ENCODE results near the gene MRM2.

The MRM2 gene

DNA sequence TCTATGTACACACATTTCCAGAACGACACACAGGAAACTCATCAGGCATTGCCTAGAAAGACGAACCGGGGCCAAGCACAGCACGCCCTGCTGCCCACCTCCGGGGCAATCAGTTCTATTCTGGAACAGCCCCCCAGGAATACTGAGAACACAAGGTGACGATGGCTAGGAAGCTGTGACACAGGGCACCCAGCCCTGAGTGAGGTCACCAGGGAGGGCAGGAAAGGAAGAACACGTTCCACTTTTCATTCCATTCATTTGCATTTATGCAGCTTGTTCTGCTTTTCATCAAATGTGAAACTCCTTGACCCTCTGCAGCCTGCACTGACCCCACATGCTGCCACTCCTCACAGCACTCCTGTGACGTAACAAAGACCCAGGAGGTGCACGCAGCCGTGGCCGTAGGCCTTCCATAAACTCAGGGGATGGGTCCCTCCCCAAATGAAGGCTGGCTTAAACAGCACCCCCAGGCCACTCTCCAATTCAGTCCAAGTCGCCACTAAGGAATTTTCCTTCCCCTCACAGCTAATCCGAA is 38.2 kb downstream of the MRM2 start:
- DNase-seq (ENCODE audit: low spot score): no peak

DNA sequence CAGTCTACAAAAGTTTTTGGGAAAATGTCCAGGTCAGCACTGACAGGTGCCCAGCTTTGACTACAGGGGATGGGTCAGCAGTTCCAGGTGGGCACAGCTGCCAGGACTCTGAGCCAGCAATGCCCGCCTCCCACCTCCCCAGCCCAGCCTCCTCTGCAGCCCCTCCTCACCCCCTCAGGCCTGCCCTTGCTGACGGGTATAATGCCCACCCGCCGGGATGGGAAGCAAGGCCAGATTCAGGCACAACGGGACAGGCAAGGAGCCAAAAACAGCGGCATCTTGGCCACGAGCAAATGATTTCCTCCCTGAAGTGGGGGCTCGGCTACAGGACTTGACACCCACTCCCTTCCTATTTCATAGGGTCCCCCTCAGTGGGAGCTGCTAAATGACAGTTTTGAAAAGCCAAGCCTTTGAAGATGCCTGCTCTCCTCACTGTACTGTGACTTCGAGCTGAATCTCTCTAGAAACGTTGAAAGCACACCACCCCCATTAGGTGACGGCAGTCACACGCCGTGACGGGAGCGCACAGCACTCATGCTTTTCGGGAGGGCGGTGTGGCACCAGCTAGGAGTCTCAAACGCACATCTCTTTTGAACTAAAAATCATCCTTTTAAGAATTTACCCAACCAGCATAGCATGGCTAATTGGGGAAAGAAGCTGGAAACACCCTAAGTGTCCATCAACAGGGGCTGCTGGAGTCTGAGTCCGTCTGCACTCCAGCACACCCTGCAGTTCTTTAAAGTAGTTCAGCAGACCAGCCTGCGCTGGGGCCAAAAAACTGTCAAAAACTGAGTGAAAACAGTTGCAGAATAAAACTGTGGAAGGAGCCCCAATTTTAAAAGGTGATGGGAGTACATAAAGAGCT is 38.9 kb downstream of the MRM2 start:
- no peak for DNase-seq (ENCODE audit: low spot score)

DNA sequence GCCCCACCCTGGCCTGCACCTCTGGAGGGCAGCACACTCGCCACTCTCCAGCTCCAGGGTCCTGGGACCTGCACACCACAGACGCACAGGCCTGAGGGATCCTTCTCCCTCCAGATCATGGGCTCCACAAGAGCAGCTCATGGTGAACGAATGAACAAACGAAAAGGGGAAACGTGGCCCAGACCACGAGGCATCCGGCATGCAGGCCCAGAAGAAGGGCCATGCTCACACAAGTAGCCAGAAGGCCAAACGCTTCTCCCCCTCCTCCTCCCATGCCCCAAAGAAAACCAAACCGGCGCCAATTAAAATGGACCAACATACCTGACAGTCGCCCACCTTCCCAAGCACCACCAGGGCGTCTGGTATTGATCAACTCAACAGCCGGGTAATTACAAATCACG is 39.6 kb downstream of the MRM2 start:
- DNase-seq (ENCODE audit: low spot score): no peak

DNA sequence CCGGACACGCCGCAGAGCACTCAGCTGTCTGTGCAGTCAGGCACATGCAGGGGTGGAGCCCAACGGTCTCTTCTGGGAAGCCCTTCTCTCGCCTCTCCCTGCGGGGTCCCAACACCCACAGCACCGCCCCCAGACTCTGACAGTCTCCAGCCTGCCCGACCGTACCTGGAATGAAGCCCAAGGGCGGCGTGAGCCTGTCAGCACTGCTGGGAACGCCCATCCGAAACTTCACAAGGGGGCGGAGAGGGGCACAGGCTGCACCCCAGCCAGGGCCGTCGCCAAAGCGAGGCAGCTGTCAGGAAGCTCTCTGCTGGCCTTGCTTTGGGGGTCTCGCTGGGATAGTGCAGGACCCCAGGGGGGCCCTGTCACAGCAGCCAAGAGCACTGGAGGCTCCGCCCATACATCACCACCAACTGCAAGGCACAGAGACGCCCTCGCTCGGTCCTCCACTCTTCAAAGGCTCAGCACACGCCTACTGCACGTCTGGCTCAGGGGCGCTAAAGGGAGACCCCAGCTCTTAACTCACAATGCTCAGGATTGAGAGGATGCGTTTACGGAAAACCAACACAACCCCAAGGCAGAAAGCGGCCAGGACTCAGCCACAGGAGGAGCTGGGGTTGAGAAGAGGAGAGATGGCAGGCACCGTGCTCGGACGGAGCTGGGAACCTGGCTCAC is 40.2 kb downstream of the MRM2 start:
- no peak for DNase-seq (ENCODE audit: low spot score)

DNA sequence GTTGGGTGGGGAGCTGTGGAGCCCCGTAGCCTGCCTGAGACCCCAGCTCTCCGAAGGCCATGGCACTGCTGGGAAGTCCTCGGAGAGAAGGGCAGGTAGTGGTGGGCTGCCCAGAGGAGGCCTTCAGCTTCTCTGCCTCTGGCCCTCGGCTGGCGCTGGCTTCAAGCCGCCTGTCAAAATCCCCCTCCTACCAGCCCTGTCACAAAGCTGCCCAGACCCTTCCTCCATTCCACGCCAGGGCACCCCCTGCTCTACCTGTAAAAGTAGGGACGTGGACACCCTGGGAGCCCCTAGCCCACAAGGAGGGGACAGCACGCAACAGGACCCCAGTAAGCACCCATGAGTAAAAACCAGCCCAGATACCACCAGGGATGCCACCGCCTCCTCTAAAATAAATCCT is 40.9 kb downstream of the MRM2 start:
- no peak for DNase-seq (ENCODE audit: low spot score)

DNA sequence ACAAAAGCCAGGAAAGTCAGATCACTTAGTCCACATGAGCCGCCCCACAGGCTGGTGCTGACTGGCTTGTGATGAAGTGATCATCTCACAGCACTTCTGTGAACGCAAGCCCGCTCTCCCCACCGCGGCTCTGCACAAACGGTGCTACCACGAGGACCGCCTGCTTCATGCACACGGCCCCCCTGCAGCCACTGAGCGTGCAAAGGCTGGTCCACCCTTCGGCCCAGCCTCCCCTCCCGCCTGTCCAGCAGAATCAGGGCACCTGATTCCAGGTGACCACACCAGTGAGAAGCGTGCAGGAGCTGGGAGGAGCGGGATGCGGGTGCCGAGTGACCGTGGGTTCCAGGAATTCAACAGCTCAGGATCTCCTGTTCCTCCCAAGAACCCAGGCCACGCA is 41.4 kb downstream of the MRM2 start:
- DNase-seq (ENCODE audit: low spot score): no peak

DNA sequence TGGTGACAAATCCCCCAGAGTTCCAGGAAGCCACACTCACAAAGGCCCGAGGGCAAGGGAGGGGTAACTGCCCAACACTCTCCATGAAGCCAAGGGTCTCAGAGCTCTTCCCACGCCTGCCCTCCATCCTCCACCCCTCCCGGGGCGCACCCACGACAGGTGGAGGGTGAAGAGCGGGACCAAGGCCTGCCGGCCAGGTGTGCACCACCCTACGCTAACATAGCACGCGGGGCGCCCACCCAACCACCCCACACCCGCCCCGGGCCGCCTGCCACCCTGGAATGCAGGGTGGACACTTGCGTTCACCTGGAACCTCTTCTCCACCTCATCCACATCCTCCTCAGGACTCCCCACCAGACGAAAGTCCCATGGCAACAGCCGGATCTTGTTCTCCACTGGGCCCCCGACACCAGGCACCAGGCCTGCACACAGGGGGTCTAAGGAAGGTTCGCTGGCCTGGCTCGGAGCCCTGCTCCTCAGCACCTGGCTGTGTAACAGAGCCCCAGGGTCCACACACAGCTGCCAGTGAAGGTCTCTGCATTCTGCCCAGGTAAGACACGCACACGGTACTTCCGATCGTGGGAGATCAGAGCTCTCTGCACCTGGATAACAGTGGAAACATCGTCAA is 41.9 kb downstream of the MRM2 start:
- DNase-seq (ENCODE audit: low spot score): no peak

DNA sequence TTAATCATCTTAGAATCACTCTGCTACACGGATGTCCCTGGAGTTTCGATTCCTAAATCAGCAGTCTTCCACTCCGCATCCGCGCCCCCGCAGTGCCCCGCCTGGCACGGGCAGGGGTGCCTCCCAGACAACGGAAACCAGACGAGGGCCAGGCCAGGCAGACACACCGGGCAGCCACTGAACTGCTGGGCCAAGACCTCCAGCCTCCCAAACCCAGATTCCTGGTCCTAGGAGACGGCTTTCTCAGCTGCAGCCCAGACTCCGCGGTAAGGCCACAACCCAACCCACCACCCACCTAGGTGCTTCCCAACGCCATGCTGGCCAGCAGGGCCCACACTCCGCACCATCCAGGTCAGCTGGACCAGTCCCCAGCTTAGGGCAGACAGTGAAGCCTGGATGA is 42.5 kb downstream of the MRM2 start:
- DNase-seq (ENCODE audit: low spot score): no peak

DNA sequence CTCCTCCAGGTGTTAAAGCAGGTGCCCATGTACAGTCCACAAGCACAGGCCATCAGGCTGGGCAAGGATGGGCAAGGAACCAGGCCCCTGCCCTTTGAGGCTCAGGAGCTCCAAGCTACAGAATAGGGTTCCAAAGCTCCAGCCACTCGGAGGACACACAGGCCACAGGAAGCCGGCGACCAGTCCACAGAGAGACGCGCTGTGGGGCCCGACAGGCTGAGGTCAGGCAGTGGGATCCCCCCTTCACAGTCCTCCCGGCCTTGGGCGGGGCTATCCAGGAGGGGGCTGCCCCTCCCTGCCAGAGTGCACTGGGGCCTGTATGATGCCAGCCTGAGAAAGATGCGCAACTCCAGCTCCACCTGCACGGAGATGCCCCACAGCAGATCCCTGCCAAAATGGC is 43.2 kb downstream of the MRM2 start:
- no peak for DNase-seq (ENCODE audit: low spot score)

DNA sequence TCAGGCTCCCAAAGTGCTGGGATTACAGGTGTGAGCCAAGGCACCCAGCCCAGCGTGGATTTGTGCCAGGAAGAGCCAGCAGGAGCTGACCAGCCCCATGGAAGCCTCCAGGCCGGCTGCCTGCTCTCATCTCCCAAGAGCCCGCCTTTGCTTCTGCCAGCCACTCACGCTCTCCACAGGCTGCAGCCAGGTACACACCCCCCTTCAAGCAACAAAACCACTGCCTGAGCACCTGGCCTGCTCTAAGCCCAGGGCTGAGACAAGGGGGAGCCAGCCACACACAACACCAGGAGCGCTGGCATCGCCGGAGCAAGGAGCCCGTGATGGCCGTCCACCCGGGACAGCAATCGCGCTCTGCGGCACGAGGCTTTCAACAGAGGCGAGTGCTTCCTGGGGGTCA is 43.8 kb downstream of the MRM2 start:
- DNase-seq (ENCODE audit: low spot score): no peak

DNA sequence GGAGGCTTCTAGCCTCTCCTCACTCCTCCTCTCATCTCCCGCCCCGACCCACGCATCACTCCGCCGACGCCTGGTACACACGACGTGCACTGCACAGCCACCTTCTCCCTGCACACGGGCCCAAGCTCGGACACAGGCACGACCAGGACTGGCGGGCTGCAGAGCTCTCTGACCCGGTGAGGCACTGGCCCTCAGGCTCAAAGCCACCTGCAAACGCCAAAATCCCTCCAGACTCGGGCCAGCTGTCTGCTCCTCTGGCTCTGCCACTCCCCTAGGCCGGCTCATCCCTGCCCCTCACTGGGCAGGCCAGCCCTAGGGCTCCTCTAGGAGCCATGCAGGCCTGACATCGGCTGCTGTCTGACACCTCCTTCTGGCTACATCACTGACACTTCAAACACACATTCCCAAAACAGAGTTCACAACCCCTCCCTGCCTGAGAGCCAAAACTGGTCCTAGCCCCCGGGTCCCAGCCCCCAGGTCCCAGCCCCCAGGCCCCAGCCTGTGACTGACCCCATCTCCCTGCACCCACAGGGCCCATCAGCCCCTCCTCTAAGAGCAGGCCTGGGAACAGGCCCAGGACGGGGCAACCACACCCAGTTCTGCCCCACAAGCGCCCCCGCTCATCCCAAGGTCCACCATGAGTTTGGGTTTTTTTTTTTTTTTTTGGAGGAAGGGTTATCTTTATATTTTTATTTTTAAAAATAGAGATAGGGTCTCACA is 44.4 kb downstream of the MRM2 start:
- no peak for DNase-seq (ENCODE audit: low spot score)

DNA sequence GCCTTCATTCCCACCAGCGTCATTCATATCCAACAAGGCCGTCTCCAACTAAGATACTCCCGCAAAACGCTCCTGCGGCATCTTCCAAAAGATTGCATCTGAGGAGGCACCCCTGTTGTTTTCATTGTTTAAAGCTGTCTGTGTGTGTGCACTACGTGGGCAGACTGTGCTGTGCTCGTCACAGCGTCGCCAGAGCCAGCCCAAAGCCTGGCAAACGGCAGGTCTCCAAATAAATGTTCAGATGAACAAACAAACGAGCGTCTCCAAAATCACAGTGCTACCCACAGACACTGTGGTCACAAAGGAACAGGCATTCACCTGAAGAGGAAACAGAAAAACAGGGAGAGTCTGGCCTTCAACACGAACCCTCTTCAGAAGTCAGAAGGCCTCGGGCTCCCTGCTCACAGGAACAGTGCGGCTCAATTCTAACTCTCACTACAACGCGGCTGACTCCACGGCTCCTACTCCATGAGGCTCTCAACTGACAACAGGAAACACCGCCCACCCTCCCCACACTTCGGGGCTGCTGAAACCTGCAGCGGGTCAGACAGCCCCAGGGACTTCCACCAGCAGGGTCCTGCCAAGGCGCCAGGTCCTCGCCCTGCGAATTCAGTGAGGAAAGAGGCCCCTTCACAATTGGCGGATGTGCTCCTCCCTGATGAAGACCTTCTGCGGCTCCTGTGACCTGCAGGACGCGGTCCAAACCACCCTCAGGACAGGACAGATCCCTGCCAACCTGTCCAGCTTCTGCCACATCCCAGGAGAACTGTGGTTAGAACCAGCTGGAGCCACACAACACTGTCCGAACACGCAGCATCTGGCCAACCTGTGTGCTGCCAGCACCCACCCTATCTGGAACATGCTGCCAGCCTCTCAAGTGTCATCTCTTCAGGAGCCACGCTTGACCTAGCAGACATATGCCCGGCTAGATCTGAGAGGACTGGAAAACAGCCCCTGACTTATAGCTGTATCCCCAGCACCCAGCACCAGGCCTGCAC is 45.3 kb downstream of the MRM2 start:
- DNase-seq (ENCODE audit: low spot score): no peak

DNA sequence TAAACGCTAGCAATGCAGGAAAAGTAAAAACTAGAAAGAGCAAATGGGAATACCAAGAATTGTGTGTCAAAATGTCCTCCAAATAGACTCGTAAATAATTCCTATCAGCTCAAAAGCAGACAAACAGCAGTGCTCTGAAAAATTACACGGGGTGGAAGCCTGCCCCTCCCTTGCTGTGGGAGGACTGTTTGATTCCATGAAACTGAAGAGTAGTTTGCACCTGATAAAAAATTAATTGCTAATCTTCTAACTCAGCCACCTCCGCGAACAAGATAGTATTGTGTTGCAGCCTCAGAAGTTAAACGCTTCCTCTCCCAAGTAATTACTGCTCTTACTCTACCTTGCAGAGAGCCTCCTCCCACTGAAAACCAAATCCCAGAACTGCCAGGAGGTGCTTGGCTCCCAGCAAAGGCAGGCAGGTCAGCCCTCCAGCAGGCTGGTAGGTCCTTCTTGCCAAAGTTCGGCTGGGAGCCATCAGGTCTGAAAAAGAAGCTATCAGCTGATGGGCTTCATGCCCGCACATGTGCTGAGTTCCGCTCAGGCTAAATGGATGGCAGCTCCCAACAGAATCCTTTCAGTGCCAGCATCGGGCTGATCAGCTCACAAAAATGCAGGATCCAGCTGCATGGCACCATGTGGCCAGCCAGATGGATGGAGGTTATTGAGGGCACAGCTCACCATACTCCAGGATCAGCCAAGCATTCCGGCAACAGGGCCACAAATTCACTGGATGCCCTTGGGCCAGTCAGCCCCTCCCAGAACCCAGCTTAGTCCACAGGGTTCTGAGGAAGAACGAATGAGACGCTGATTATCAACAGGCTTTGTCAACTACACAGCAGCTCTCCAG is 46.4 kb downstream of the MRM2 start:
- DNase-seq (ENCODE audit: low spot score): no peak

DNA sequence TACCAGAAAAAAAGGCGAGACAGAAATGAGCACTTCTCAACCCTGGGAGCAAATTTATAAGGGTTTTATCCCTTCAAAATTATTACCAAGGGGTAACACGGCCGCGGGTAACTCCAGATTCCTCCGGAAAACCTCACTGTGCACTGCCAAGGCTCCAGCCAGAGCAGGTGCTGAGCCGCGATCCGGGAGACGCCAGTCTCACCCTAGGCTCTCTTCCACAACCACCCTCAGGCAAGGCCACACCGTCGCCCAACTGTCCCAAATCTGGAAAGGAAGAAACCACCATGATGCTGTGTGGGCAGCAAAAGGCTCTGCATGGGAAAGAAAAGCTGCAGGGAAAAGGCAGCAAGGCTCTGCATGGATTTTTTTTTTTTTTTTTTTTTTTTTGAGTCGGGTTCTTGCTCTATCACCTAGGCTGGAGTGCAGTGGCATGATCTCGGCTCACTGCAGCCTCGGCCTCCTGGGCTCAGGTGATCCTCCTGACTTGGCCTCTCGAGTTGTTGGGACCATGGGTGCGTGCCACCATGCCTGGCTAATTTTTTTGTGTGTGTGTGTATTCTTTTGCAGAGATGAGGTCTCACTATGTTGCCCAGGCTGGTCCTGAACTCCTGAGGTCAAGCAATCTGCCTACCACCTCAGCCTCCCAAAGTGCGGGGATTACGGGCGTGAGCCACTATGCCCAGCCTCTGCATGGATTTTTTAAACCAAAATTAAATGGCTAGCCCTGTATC is 48.3 kb downstream of the MRM2 start:
- no peak for DNase-seq (ENCODE audit: low spot score)

DNA sequence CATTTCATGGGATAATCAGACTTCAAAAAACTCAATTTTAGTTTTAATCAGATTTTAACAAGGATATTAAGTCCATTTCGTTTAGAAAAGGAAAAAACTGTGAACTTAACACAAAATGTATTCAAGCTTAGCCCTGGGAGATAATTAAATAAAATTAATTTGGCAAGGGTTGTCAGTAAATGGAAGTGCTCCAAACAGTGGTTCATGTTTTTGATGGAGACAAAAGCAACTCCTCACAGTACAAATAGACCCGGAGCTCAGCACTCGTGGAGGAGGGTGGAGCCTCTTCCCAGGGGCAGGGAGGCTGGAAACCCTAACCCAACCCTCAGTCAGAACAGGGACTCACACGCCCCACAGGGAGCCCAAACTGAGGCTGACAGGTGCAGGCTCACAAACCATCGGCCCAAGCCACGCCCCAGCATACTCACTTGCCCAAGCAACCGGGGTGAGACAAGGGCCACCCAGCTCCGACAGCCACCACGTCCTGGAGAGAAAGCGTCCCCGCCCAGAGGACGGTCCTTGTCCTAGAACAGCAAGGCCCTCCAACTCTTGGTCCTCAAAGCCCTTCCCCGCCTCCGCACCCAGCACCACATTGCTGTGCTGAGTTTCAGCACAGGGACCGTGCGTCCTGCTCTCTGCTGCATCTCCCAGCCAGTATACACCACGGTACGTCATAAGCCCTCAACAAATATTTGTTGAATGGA is 49.0 kb downstream of the MRM2 start:
- no peak for DNase-seq (ENCODE audit: low spot score)

DNA sequence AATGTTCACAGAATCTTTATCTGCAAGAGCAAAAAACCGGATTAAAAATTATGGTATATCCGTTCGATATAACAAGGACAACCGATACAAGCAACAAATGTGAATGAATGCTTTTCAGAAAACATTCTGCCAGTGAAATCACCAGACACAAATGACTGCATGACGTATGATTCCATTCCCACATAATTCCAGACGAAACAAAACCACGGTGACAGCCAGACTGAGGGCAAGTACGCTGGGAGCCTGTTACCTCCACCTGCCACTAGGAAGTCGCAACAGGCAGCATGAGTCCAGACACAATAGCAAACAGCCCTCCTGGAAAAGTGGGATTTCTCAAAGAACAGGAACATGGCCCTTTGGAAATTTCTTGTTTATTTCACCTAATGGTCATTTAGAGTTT is 51.0 kb downstream of the MRM2 start:
- DNase-seq (ENCODE audit: low spot score): no peak

DNA sequence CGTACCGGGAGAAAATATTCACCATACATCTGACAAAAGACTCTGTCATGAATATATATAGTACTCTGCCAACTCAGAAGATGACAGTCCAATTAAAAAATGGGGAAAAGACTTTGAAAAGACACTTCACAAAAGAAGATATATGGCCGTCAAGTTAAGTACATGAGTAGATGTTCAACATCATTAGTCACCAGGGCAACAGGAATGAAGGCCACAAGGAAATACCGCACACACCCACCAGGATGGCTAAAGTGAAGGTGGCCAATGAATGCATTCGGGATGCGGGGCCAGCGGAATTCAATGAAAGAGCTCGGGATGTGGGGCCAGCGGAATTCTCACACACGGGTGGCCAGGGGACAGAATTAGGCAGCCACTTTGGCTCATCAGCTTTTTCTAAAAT is 51.5 kb downstream of the MRM2 start:
- no peak for DNase-seq (ENCODE audit: low spot score)

DNA sequence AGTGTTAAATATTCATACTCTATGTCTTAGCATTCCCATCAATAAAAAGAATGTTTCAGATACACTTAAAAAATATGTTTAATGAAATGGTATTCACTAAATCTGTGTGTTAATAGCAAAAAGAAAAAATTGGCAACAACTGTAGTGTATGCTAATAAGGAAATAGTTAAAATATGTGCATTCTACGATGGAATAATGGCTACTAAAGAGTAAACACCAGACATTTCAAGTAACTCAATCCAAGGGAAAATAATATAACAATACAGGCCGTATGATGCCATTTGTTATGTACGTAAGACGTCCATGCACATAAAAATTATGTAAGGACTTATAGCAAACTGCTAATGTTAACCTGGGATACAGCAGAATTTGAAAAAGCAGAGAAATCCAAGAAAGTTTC is 55.8 kb downstream of the MRM2 start:
- no peak for DNase-seq (ENCODE audit: low spot score)

DNA sequence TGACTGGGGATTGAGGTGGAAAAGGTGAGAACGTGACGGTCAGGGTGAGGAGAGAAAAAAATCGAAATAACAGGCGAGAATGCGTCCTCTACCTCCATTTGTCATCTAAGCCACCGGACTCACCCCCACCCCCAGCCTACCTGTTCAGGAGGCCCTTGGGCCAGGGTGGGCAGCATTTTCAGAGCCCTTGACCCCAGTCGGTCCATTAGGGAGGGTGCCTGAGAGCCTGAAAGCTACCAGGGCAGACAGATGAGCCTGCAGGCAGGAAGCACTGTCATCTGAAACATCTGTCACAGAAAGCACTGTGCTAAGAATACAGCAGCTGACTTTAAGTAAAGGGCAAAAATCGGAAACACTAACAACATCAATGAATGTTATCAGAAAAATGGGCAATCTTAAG is 56.3 kb downstream of the MRM2 start:
- no peak for DNase-seq (ENCODE audit: low spot score)

All from AG08396 (cell line).